OCI-LY7 (cell line): Measurements from ENCODE around the gene BGLAP. TPM values are rescaled to one million over a fixed set of nuclear protein-coding genes. Genes with fewer than 3 reads are reported as not detected.
A peak's percentile ranks its signal among the peaks of the same experiment; 100 is the strongest.

Experiments used
- BruUV-seq: library from RNA; stranded (reverse); fragments of 400-500 nt; replicated peaks from 2 replicates; lab custom pipeline; 2021; lab: Mats Ljungman, UMichigan
- CTCF ChIA-PET: fragments of 300-600 bp; sonication (Branson Sonifier 250); formaldehyde crosslinking; loops from one replicate; lab custom pipeline; 2022; ENCODE audit warnings: antibody characterized with exemption; ENCODE audit not compliant: unreplicated experiment; lab: Charles Lee
- POLR2A ChIA-PET: fragments of 300-600 bp; sonication (Branson Sonifier 250); formaldehyde crosslinking; loops from one replicate; lab custom pipeline; 2022; ENCODE audit warnings: antibody characterized with exemption; lab: Charles Lee
- DNase-seq: peaks from one replicate; pipeline ENCODE4 v3.0.0-alpha.2; 2015; ENCODE audit warnings: low spot score
- H2AFZ ChIP-seq: fragments of 200-600 bp; sonication (generic), shearing (Covaris generic); 2 replicates; pipeline ENCODE4 v1.6.1; 2014; ENCODE audit warnings: mild to moderate bottlenecking, antibody characterized with exemption, low read length, moderate library complexity
- H3K27ac ChIP-seq: fragments of 200-600 bp; sonication (generic); 2 replicates; pipeline ENCODE4 v1.5.1; 2014; ENCODE audit warnings: mixed run types, low read depth, mild to moderate bottlenecking, moderate library complexity, low read length, inconsistent platforms; ENCODE audit not compliant: poor library complexity, severe bottlenecking
- H3K36me3 ChIP-seq: fragments of 200-600 bp; sonication (generic); 2 replicates; pipeline ENCODE4 v1.6.1; 2014; ENCODE audit warnings: mild to moderate bottlenecking, antibody characterized with exemption, low read length, moderate library complexity, mixed read lengths; ENCODE audit not compliant: insufficient read depth
- H3K4me1 ChIP-seq: fragments of 200-600 bp; sonication (generic); 2 replicates; pipeline ENCODE4 v1.5.1; 2014; ENCODE audit warnings: mild to moderate bottlenecking, low read length; ENCODE audit not compliant: insufficient read depth, poor library complexity, severe bottlenecking
- H3K4me2 ChIP-seq: fragments of 200-600 bp; sonication (generic); 2 replicates; pipeline ENCODE4 v1.6.1; 2014; ENCODE audit warnings: mild to moderate bottlenecking, low read length
- H3K4me3 ChIP-seq: fragments of 200-600 bp; sonication (generic); 2 replicates; pipeline ENCODE4 v1.5.1; 2014; ENCODE audit warnings: mild to moderate bottlenecking, low read depth, low read length; ENCODE audit not compliant: poor library complexity, severe bottlenecking
- H3K79me2 ChIP-seq: fragments of 200-600 bp; sonication (generic); 2 replicates; pipeline ENCODE4 v1.6.1; 2016; ENCODE audit warnings: low read depth, mild to moderate bottlenecking, low read length, moderate library complexity, mixed read lengths; ENCODE audit not compliant: insufficient read depth
- H3K9me2 ChIP-seq: fragments of 200-600 bp; sonication (generic); 2 replicates; pipeline ENCODE4 v1.6.1; 2016; ENCODE audit warnings: mild to moderate bottlenecking, low read length, mixed read lengths; ENCODE audit not compliant: insufficient read depth
- H3K9me3 ChIP-seq: fragments of 200-600 bp; sonication (generic); 2 replicates; pipeline ENCODE4 v1.6.1; 2014; ENCODE audit warnings: mild to moderate bottlenecking, mixed run types, low read length, mixed read lengths
- H4K20me1 ChIP-seq: fragments of 200-600 bp; sonication (generic); 2 replicates; pipeline ENCODE4 v1.6.1; 2014; ENCODE audit warnings: mild to moderate bottlenecking, antibody characterized with exemption, low read length, moderate library complexity, mixed read lengths; ENCODE audit not compliant: insufficient read depth
- EZH2phosphoT487 ChIP-seq: fragments of 200-600 bp; sonication (generic); IDR thresholded peaks from 2 replicates; pipeline ENCODE4 v1.6.1; 2018; ENCODE audit warnings: low read depth, borderline replicate concordance, mild to moderate bottlenecking, mixed run types, antibody characterized with exemption, low read length, moderate library complexity, mixed read lengths
- intact Hi-C: fragments of 100-400 bp; cut with micrococcal nuclease; formaldehyde crosslinking; loops from one replicate; pipeline ENCODE4 v1.10.0; 2022; ENCODE audit not compliant: unreplicated experiment
- total RNA-seq, 2 experiments: library from RNA; depleted of rRNA in 1 of 2; stranded (reverse); fragments of >200 nt in 1 of 2; shearing (Covaris generic) in 1 of 2; gene quantifications; 2 replicates each; pipeline ENCODE4 v1.2.3, GENCODE V29; 2014 to 2022
- TF ChIP-seq, protein P1 (sequence below): fragments of 200-600 bp; sonication (generic); conservative IDR thresholded peaks from 2 replicates; pipeline ENCODE4 v1.5.1; 2014; ENCODE audit warnings: mild to moderate bottlenecking, antibody characterized with exemption, low read length, moderate library complexity, mixed read lengths

The BGLAP gene
- total RNA-seq, 2 experiments from 2014 or later: 3.7 to 6.0 TPM

DNA sequence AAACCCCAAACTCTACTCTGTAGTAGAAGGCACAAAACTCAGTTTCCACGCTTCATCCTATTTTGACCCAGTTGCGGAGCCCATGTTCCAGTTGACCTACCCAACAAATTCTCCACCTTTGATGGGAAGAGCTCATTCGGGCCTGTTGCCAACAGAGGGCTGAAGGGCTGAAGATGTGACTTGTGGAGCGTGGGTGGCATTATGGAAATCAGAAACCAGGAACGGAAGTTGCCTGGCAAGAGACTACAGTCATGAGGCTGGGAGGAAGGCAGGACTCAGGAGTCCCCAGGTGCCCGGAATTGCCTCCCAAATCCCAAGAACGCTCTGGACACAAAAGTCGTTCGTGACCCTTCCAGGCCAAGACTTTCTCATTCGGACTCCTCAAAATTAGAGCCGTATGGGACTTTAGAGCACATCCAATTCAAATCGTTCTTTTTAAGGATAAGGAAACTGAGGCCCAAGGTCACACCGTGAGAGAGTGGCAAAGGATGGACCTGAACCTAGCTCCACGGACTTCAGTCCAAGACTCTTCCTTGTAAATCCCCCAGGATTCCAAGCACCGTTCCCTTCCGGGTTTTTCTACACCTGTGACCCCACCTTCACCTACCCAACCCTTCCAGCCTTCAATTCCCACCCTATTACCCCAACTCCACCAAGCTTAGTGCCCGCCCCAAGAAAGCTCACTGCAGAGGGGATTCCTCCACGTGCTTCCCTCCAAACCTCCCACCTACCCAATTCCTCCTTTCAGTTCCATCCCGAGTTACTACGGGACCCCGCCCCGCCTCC lies 39.9 kb downstream of the BGLAP start:
- Histone ChIP-seq H4K20me1 (peaks cover 19% of the 10 kb centered on the region; the same call in 1 of the 2 replicates), H3K27ac (peak overlapping the region; percentile 66), H2AFZ (peak overlapping the region; percentile 1; the same call in 1 of the 2 replicates), H3K4me2 (peak overlapping the region; percentile 96), H3K79me2 (peaks cover 43% of the 10 kb centered on the region), H3K9me2 (no peaks in the 10 kb centered on the region), H3K36me3 (peaks cover 37% of the 10 kb centered on the region), H3K4me1 (peaks cover 26% of the 10 kb centered on the region), H3K4me3 (peak overlapping the region; percentile 82), H3K9me3 (no peaks in the 10 kb centered on the region)
- peak; percentile 53 for DNase-seq
- ChIA-PET POLR2A (interaction anchor here (0.5 to 2.8 kb wide), 7 partner anchors 10 to 154 kb away, joined by 3 to 11 read pairs (median 5); partner anchors contain the start of gene PMF1), CTCF (interaction anchor here (0.7 to 1.5 kb wide), 2 partner anchors 11 to 155 kb away, joined by 3 to 4 read pairs; no protein-coding TSS in a partner anchor)
- intact Hi-C loops: loop anchor here (1.0 kb wide), 1 partner anchor 55 kb away; no protein-coding TSS in a partner anchor
- TF ChIP-seq EZH2phosphoT487: no peak
- TF ChIP-seq, protein P1, sequence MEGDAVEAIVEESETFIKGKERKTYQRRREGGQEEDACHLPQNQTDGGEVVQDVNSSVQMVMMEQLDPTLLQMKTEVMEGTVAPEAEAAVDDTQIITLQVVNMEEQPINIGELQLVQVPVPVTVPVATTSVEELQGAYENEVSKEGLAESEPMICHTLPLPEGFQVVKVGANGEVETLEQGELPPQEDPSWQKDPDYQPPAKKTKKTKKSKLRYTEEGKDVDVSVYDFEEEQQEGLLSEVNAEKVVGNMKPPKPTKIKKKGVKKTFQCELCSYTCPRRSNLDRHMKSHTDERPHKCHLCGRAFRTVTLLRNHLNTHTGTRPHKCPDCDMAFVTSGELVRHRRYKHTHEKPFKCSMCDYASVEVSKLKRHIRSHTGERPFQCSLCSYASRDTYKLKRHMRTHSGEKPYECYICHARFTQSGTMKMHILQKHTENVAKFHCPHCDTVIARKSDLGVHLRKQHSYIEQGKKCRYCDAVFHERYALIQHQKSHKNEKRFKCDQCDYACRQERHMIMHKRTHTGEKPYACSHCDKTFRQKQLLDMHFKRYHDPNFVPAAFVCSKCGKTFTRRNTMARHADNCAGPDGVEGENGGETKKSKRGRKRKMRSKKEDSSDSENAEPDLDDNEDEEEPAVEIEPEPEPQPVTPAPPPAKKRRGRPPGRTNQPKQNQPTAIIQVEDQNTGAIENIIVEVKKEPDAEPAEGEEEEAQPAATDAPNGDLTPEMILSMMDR: no peak
- no TSS peak for BruUV-seq

DNA sequence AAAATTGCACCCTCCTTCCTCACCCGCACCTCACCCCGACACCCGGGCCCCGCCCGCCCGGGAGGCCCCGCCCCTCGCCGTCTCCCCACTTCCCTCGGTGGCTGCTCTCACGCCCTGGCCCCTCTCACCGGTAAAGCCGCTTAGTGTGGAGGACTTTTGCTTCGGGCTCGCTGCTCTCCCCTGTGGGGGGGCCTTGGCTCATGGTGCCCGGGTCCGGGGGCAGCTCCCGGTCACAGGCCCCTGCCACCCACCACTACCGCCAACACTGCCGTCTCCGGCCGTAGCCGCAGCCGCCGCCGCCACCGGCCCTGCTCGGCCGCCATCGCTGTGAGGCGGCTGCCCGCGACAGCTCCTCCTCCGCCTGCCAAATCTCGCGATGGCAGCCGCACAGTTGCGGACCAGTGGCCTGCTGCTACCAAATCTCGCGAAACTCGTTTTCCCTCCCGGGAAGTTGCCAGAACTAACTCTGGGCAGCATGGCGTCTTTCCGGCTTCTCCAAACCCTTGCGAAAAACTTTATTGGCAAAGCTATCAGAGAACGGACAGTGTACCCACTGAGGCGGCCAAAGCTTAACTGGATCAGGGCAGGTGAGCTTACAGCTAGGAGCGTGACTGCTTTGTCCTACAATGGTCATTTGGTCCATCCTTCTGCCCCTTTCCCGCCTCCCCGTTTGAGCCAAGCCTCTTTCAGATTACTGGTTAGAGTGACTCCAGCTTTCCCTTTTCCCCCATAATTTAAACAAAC lies 40.7 kb downstream of the BGLAP start, which contains the start of gene SMG5:
Gene SMG5, minus strand, starts transcription at position 347 of the 744 bp plus-strand sequence. Its CDS starts 145 bp downstream, at position 202.
- TF ChIP-seq, protein P1: no peak
- no peak for TF ChIP-seq EZH2phosphoT487
- POLR2A ChIA-PET: interaction anchor here (0.6 to 2.8 kb wide), 10 partner anchors 9 to 601 kb away, joined by 3 to 11 read pairs (median 5); partner anchors contain the start of gene PMF1
- H3K4me1 ChIP-seq: peaks cover 26% of the 10 kb centered on the region
- H3K9me2 ChIP-seq: no peaks in the 10 kb centered on the region
- peak within 1 kb of the TSS; percentile 90 for H2AFZ ChIP-seq
- H3K4me3 ChIP-seq: peak within 1 kb of the TSS; percentile 82
- H4K20me1 ChIP-seq: peaks cover 19% of the 10 kb centered on the region; the same call in 1 of the 2 replicates
- peaks cover 31% of the 10 kb centered on the region for H3K36me3 ChIP-seq
- H3K9me3 ChIP-seq: no peaks in the 10 kb centered on the region
- peak within 1 kb of the TSS; percentile 96 for H3K4me2 ChIP-seq
- DNase-seq: peak; percentile 99
- H3K27ac ChIP-seq: peak within 1 kb of the TSS; percentile 66
- CTCF ChIA-PET: interaction anchor here (0.5 to 1.5 kb wide), 5 partner anchors 11 to 155 kb away, joined by 3 to 4 read pairs (median 3); no protein-coding TSS in a partner anchor
- intact Hi-C loops: loop anchor here (1.0 kb wide), 1 partner anchor 55 kb away; no protein-coding TSS in a partner anchor
- H3K79me2 ChIP-seq: peaks cover 43% of the 10 kb centered on the region
- no TSS peak for BruUV-seq
